ENCODE results near the gene NR2F2. TPM values are rescaled to one million over a fixed set of nuclear protein-coding genes. Genes with fewer than 3 reads are reported as not detected.

Gene NR2F2
- total RNA-seq, result 10 to 100 TPM in 3 of 4 donors, 1 to 10 TPM in 1; 8.9 to 41.8 (median 20.1) TPM

- no peak for TF ChIP-seq CTCF (IDR thresholded peaks at IDR 0.05)
- ATAC-seq (ENCODE audit: low FRiP score), result peak; percentile 78
Observed at GRCh38 chr15:96330450-96331143, at the start of gene NR2F2. Gene NR2F2, plus strand, starts transcription at chr15:96330700. Its CDS starts 1,406 bp downstream, at chr15:96332106.

GRCh38 chr15:96285305-96285704 lies 45.2 kb upstream of the NR2F2 start:
- DNase-seq (ENCODE audit: low spot score), result no peak
- TF ChIP-seq CTCF (IDR thresholded peaks at IDR 0.05), result no peak
- no peak for ATAC-seq (ENCODE audit: low FRiP score)

More at GRCh38 chr15:96330450-96331143, at the start of gene NR2F2:
- peak; percentile 88 for DNase-seq (ENCODE audit: low spot score)

GRCh38 chr15:96285729-96286254 lies 44.7 kb upstream of the NR2F2 start:
- no peak for DNase-seq (ENCODE audit: low spot score)
- ATAC-seq (ENCODE audit: low FRiP score), result no peak
- no peak for TF ChIP-seq CTCF (IDR thresholded peaks at IDR 0.05)

- ATAC-seq (ENCODE audit: low FRiP score), result no peak
- TF ChIP-seq CTCF (IDR thresholded peaks at IDR 0.05), result no peak
- no peak for DNase-seq (ENCODE audit: low spot score)
Observed at GRCh38 chr15:96290679-96291078, 39.8 kb upstream of the NR2F2 start.

- no peak for TF ChIP-seq CTCF (IDR thresholded peaks at IDR 0.05)
- DNase-seq (ENCODE audit: low spot score), result no peak
- ATAC-seq (ENCODE audit: low FRiP score), result no peak
Observed at GRCh38 chr15:96292635-96293034, 37.9 kb upstream of the NR2F2 start.

GRCh38 chr15:96293441-96293840 lies 37.1 kb upstream of the NR2F2 start:
- no peak for ATAC-seq (ENCODE audit: low FRiP score)
- DNase-seq (ENCODE audit: low spot score), result no peak
- TF ChIP-seq CTCF (IDR thresholded peaks at IDR 0.05), result no peak

- DNase-seq (ENCODE audit: low spot score) (no peak), ATAC-seq (ENCODE audit: low FRiP score) (no peak)
- TF ChIP-seq CTCF (IDR thresholded peaks at IDR 0.05), result no peak
Observed at GRCh38 chr15:96294766-96295165, 35.7 kb upstream of the NR2F2 start.
